ENCODE data around the gene MRPL51.
A peak's percentile ranks its signal among the peaks of the same experiment; 100 is the strongest.

The MRPL51 gene

DNA sequence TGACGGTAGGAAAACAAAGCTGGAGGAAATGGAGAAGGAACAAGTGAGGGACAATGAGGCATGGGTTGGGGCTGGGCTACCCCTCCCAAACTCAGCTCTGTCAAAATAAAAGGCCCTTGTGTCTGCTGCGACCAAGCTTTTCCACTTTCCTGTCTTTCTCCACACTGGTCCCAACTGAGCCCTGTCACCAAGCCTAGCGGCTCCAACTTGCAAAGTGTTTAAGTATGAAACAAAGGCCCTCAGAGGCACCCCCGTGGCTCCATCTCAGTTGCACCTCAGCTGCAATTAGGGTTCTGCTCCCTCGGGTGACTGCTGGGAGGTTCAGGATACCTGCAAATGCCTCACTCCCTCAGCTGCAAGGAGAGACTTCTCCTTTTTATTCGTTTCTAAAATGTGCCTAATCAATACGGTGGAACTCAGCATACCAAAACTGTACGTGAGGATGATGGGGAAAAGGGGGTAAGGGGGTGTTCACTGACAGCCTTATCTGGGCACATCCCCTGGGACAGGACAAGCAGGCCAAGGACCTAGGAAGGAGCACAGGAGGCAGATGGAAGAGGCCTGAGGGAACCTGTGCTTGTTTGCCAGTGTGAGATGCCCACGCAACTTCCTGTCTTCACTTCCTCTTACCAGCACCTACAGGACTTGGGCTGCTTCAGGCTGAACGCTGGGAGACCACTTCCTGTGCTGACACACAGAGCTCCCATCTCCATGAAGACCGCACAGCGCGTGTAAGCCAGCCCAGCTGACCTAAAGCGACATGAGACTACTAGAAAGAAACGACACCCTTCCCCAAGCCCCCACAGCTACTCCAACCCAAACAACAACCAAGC is 31.4 kb downstream of the MRPL51 start:
- DNase-seq (ENCODE audit: low read depth in 2 of 2), result no peak

GRCh38 chr12:6460751-6461371 is 32.2 kb downstream of the MRPL51 start:
- DNase-seq (ENCODE audit: low read depth in 2 of 2), result no peak

DNA sequence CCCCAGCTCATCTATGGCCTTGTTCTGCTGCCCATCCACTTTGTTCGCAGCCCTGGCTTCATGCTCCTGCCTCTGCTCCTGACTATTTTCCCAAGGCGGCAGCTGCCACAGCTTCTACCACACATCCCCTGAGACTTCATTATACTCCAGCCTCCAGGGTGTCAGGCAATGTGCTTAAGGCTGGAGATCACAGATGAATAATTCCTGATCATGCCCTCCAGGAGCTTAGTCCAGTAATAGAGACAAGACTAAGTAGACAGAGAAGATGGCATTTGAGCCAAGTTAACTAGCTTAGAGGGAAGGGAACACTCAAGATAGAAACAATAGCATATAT is 34.1 kb downstream of the MRPL51 start:
- no peak for DNase-seq (ENCODE audit: low read depth in 2 of 2)

- DNase-seq (ENCODE audit: low read depth in 2 of 2), result no peak
These were observed 34.6 kb downstream of the MRPL51 start for GRCh38 chr12:6458281-6459003.

DNA sequence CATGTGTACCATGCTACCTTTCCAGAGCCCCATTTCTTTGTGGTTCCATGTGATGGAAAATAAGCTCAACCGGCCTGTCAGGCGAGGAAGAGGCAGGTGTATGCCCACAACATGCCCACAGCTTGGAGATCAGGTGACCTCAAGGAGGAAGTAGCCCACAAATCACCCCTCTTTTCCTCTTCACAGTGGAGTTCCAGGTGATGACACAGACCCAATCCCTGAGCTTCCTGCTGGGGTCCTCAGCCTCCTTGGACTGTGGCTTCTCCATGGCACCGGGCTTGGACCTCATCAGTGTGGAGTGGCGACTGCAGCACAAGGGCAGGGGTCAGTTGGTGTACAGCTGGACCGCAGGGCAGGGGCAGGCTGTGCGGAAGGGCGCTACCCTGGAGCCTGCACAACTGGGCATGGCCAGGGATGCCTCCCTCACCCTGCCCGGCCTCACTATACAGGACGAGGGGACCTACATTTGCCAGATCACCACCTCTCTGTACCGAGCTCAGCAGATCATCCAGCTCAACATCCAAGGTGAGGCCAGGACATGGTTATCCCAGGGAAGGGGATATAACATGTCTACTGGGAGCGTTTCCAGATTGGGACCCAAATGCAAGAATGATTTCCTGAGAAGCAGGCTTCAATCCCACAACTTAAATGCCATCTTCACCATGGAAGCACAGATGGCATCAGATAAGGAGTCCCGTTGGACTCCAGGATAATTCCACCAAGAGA is 35.7 kb downstream of the MRPL51 start:
- DNase-seq (ENCODE audit: low read depth in 2 of 2), result no peak

DNA sequence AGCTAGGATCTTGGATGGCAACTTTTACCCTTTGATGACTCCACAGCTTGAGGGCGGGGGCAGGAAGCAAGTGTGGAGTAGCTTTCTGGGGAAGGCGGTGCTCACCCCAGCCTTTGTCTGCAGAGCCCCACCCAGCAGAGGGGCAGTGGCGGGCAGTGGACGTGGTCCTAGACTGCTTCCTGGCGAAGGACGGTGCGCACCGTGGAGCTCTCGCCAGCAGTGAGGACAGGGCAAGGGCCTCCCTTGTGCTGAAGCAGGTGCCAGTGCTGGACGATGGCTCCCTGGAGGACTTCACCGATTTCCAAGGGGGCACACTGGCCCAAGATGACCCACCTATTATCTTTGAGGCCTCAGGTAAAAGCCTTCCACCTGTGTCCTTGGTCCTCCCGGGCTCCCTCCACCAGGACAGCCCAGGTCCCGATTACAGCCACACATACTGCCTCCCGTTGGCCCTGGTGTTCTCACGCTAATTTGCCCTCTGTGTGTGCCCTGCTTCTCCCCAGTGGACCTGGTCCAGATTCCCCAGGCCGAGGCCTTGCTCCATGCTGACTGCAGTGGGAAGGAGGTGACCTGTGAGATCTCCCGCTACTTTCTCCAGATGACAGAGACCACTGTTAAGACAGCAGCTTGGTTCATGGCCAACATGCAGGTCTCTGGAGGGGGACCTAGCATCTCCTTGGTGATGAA is 40.0 kb downstream of the MRPL51 start:
- no peak for DNase-seq (ENCODE audit: low read depth in 2 of 2)

GRCh38 chr12:6452245-6452943 is 40.7 kb downstream of the MRPL51 start:
- DNase-seq (ENCODE audit: low read depth in 2 of 2), result no peak

- DNase-seq (ENCODE audit: low read depth in 2 of 2), result peak; percentile 31 to 34
These were observed 41.5 kb downstream of the MRPL51 start, which contains the start of gene TAPBPL for GRCh38 chr12:6451348-6452244. Gene TAPBPL (plus strand): TSS chr12:6452042. CDS start chr12:6452249, 207 bp downstream.

GRCh38 chr12:6450869-6451347 is 42.2 kb downstream of the MRPL51 start:
- DNase-seq (ENCODE audit: low read depth in 2 of 2), result no peak

DNA sequence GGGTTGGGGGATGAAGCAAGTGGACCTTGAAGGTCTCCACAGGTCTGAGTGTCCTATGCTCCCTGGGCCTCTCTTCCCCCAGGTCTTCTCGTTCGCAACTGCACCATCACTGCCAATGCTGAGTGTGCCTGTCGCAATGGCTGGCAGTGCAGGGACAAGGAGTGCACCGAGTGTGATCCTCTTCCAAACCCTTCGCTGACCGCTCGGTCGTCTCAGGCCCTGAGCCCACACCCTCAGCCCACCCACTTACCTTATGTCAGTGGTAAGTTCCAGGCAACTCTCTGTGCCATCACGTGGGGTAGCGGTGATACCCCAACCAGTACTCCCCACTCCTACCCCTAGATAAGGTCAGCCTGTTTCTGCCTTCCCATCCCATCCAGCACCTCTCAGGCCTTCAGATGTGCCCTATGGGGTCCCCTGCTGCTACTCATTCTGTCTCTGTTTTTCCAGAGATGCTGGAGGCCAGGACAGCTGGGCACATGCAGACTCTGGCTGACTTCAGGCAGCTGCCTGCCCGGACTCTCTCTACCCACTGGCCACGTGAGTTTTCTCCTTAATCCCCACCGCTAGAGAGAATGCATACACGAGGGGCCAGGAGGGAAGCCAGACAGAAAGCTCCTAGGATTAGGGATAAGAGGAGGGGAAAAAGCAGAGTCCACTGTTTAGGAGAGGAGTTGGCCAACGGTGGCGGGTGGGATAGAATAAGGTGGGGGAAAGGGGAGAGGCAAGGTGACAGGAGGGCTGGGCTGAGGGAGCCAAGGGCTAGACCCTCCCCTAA is 42.8 kb downstream of the MRPL51 start:
- DNase-seq (ENCODE audit: low read depth in 2 of 2), result no peak

DNA sequence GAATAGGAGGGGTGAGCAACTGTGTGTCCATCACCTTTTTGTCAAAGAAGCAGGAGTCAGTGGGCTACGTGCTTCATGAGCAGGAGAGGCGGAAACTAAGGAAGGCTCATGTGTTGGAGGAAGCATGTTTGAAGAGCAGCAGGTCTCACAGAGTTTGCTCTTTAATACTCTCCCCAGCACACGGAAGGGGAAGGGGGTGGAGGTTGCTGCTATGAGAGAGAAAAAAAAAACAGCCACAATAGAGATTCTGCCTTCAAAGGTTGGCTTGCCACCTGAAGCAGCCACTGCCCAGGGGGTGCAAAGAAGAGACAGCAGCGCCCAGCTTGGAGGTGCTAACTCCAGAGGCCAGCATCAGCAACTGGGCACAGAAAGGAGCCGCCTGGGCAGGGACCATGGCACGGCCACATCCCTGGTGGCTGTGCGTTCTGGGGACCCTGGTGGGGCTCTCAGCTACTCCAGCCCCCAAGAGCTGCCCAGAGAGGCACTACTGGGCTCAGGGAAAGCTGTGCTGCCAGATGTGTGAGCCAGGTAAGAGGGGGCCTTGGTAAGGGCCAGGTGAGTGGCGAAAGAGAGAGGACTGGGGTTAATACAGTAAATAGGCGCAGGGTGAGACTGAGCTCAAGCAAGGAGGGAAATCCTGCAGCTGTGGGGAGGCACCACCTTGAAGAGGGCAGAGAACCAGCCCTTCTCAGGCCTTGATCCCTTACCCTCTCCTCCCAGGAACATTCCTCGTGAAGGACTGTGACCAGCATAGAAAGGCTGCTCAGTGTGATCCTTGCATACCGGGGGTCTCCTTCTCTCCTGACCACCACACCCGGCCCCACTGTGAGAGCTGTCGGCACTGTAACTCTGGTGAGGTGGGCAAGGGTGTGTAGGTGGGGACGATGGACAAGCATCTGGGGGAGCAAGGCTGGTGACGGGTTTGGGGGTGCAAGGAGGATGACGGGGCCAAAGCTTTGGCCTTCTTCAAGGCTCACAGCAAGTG is 48.1 kb downstream of the MRPL51 start, which contains the start of gene CD27:
Gene CD27, plus strand, starts transcription at position 252 of the 985 bp plus-strand sequence. Its CDS starts 141 bp downstream, at position 393.
- DNase-seq (ENCODE audit: low read depth in 2 of 2), result no peak

- DNase-seq (ENCODE audit: low read depth in 2 of 2), result no peak
These were observed 49.0 kb downstream of the MRPL51 start for GRCh38 chr12:6444031-6444430.

DNA sequence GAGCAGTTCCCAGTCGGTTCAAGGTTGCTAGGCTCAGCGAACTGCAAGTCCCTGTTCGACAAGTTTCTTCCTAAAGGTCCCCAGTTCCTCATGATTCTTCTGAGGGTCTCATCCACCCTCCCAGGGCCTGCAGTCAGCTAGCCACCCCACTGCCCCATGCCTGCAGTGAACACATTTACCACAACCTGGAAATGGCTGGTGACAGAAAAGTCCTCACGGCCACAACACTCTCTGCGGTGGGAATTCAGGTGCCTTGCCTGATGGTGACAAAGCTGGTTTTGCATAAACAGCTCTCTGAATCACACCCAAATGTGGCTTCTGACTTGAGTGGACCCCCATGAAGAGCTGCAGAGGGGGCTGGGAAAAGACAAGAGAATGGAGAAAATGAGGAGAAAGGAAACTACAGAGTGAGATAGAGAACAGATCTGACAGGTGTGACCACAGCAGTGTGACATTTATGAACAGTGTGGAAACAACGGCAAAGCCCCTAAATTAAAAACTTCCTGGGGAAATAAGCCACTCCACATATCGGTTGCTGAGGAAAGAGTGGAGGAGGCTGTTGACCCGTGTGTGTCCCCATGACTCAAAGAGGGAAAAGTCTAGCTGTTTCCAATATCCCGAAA is 49.6 kb downstream of the MRPL51 start:
- no peak for DNase-seq (ENCODE audit: low read depth in 2 of 2)

DNA sequence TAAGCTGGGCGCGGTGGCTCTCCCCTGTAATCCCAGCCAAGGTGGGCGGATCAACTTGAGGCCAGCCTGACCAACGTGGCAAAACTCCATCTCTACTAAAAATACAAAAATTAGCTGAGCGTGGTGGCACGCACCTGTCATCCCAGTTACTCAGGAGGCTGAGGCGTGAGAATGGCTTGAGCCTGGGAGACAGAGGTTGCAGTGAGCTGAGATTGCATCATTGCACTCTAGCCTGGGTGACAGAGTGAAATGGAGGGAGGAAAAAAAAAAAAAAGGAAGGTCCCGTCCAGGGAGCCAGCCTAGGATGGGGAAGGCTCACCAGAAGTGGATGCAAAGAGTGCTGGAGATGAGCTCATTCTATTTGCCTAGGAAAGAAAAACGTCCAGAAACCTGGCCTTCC is 50.2 kb downstream of the MRPL51 start:
- DNase-seq (ENCODE audit: low read depth in 2 of 2), result no peak
